Activated CD4-positive, alpha-beta T cell treated with anti-CD3 and anti-CD28 coated beads, Interleukin-2, amount 50 U/mL, for 24 hours (primary cell): ENCODE data around the gene PTPRG.

Source experiments
- DNase-seq, 2 donors: peaks; one replicate each; pipeline ENCODE4 v3.0.0-alpha.2; 2020; ENCODE audit warnings: low read depth in 1 of 2, low spot score in 1 of 2

The PTPRG gene

DNA sequence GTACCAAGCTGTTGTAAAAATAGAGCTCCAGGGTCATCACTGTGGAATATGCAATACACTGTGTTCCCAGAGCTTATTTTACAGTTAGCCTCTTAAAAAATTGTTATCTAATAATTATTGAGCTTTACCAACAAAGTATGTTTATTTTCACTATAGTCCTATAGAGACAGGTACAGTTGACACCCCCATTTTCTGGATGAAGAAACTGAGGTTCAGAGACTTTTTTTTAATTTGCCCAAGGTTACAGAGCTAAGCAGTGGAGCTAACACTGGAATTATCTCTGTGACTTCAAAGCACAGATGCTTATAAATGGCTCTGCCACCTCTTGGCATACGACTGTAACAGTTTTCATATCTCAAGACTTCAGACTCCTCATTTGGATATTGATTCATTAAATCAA, 685.6 kb downstream of the PTPRG start:
- no peak for DNase-seq

- no peak for DNase-seq
These were observed 687.5 kb downstream of the PTPRG start for GRCh38 chr3:62248734-62249483.

- no peak for DNase-seq
These were observed 688.1 kb downstream of the PTPRG start for GRCh38 chr3:62249484-62249776.

GRCh38 chr3:62249855-62250543, 688.6 kb downstream of the PTPRG start:
- no peak for DNase-seq

- DNase-seq, result no peak
These were observed 691.2 kb downstream of the PTPRG start for GRCh38 chr3:62252438-62253157.

- no peak for DNase-seq
These were observed 692.6 kb downstream of the PTPRG start for GRCh38 chr3:62253971-62254370.

- DNase-seq, result no peak
These were observed 694.4 kb downstream of the PTPRG start for GRCh38 chr3:62255758-62256157.

- no peak for DNase-seq
These were observed 698.6 kb downstream of the PTPRG start for GRCh38 chr3:62259924-62260323.

GRCh38 chr3:62260655-62261054, 699.3 kb downstream of the PTPRG start:
- no peak for DNase-seq

DNA sequence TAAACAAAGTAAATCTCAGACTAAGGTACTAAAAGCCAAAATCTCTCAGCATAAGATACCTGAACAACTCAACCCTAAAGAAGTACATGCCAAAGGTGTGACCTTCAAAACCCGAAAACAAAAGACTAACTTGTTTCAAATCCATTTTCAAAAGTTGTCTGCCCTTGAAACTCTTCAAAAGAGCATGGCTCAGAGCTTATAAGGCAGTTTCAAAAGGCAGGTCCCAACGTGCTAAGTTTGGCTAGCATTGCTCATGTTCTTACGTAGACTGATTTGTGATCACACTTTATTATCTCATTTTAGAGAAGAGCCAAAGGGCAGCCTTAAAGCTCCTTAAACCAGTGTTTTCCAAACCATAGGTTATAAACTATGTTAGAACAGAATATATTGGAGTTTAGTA, 699.8 kb downstream of the PTPRG start:
- DNase-seq, result no peak

- DNase-seq, result no peak
These were observed 700.4 kb downstream of the PTPRG start for GRCh38 chr3:62261736-62262135.

DNA sequence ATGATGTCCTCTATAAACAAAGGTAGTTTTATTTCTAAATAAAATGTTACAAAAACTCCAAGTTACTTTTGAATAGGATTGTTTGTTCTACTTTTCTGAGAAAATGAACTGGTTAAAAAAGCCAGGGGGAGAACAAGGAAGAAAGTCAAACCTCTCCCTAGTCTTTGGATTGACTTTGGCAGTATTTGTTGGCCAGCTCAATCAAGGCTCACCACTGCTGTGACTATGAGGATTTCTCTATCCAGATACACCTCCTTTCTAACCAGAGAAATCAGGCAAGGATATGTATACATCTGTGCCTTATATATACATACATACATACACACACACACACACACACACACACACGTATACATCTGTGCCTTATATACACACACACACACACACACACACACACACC, 704.2 kb downstream of the PTPRG start:
- DNase-seq, result no peak

- DNase-seq, result no peak
These were observed 705.4 kb downstream of the PTPRG start for GRCh38 chr3:62266668-62267283.

DNA sequence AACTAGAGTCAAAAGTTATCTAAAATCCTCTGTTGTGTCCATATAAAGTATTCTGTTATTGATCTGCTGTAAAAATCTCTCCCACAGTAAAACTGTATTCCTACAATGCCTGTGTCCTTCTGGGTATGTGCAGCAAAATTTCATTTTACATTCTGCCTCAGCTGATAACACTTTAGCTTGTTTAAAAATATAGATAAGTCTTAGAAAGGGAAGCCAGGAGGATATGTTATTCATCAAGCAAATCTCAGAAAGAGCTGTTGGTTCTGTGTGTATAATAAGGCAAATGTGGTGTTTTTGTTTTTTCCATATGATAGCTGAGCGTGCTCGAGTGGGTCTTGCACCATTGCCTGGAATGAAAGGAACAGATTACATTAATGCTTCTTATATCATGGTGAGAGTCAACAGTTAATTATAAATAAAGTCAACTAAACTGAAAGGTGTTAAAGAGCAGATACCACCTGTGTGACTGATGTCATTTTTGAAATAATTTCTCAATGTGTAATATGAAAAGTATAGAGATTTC, 715.3 kb downstream of the PTPRG start:
- DNase-seq, result no peak

DNA sequence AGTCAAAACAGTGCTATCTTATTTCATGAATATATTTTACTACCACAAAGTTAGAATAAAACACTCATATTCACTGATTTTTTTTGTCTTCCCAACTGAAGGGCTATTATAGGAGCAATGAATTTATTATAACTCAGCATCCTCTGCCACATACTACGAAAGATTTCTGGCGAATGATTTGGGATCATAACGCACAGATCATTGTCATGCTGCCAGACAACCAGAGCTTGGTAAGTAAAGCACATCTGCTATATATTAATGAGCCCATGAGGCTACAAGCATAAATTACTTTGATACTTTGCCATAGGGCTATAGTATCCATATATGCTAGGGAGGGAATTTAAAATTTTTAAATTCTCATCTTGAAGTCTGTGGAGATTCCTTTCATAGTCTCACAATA, 716.1 kb downstream of the PTPRG start:
- no peak for DNase-seq

- no peak for DNase-seq
These were observed 716.6 kb downstream of the PTPRG start for GRCh38 chr3:62277986-62278385.

GRCh38 chr3:62281726-62282125, 720.4 kb downstream of the PTPRG start:
- DNase-seq, result no peak

DNA sequence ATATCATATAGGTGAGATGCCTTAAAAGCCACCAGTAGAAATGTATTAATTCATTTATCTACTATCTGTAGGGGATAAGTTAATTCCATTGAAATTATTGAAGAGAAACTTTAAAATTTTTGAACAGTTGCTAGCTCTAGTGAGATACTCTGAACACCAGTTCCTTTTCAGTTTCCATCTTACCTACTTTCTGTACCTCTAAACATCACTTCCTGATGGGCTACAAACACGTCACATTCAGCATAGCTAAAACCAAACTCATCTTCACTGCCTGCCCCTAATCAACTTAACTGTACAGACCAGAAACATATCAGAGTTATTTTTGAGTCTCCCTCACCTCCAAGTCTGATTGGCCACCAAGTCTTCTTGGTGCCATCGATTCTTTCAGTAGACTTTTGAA, 723.1 kb downstream of the PTPRG start:
- DNase-seq, result no peak

DNA sequence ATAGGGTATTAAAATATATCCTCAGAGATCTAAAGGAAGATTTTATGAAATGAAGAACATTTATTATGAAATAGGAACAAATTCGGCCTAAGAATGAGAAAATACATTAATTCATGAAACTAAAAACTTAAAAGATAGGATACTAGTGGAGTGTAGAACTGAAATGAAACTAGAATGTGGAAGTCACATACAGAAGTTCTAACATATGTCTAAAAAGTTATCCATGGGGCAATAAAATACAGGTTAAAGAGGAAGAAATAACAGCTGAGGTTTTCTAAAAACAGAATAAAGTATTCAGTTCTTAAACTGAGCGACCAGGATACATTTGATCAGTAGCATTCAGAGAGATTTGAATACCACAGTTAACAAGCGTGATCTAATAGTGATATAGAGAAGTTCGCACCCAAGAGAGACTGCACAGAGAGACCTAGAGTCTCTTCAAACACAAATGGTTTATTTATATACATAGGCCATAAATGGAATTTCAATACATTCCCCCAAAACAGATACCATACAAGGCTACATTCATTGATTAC, 726.1 kb downstream of the PTPRG start:
- DNase-seq, result no peak

DNA sequence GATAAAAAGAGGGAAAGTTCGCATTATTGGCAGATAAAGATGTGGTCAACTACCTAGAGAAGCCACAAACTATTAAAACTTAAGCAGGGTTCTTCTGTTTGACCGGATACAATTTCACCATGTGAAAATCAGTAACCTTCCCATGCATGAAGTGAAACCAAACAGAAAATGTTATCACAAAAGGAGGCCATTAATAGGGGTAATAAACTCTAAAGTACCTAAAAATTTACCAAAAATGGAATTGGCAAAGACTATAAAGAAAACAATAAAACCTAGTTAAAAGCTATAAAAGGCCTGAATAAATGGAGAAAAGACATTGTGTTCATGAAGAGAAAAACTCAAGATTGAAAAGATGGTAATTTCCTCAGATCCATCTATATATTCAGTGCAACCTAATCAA, 728.6 kb downstream of the PTPRG start:
- DNase-seq, result no peak

- DNase-seq, result no peak
These were observed 731.8 kb downstream of the PTPRG start for GRCh38 chr3:62293051-62293780.
